ENCODE results near the gene NPC1. TPM values are rescaled to one million over a fixed set of nuclear protein-coding genes. Genes with fewer than 3 reads are reported as not detected.
"Not testable (repeated sequence)": the region's sequence is repeated elsewhere in the genome, so short reads cannot be mapped to it uniquely, and the experiment has no call there.

Gene NPC1
- total RNA-seq, 1 donor from 2014 or later: 10.9 TPM

DNA sequence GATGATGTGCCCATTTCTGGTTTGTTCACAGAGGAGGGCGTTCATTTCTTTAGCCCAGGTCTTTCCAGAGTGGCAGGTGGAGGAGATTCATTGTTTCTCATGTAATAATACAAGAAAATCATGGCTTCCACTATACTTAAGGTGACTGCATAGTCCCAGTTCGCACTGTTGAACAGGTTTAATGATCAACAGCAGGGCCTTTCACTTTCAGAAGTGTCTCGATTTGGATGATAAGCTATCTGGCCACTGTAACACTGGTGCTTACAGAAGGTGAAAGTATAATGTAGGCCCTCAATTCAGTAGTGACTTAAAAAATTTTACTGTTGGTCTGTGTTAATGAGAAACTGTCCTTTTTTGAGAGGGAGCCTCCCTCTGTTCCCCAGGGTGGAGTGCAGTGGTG is 81.6 kb downstream of the NPC1 start:
- DNase-seq (ENCODE audit: missing footprints): no peak
- intact Hi-C loops (cut with DNase I): loop anchor here (5.0 to 10.0 kb wide), 3 partner anchors 52 to 310 kb away; partner anchors contain the start of genes NPC1 and RIOK3
- no peak for ATAC-seq

DNA sequence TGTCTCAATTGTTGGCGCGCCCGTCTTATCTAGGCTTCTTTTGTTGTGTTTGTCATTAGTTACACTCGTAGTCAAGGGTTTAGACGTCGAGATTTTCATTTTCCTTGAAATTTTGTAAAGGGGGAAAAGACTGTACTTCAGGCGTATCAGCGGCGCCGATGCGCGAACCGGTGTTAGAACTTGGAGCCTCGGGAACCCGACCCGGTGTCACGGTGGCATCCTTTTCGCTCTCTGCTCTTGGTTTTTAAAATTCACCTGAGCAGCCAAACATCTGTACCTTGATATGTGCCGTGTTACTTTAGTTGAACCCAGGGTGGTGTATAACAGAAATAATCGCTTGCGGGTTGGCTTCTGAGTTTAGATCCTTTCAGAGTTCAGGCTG is 82.4 kb downstream of the NPC1 start:
- intact Hi-C loops (cut with DNase I): loop anchor here (5.0 to 10.0 kb wide), 3 partner anchors 52 to 311 kb away; partner anchors contain the start of genes NPC1 and RIOK3
- ATAC-seq (no peak), DNase-seq (ENCODE audit: missing footprints) (no peak)

DNA sequence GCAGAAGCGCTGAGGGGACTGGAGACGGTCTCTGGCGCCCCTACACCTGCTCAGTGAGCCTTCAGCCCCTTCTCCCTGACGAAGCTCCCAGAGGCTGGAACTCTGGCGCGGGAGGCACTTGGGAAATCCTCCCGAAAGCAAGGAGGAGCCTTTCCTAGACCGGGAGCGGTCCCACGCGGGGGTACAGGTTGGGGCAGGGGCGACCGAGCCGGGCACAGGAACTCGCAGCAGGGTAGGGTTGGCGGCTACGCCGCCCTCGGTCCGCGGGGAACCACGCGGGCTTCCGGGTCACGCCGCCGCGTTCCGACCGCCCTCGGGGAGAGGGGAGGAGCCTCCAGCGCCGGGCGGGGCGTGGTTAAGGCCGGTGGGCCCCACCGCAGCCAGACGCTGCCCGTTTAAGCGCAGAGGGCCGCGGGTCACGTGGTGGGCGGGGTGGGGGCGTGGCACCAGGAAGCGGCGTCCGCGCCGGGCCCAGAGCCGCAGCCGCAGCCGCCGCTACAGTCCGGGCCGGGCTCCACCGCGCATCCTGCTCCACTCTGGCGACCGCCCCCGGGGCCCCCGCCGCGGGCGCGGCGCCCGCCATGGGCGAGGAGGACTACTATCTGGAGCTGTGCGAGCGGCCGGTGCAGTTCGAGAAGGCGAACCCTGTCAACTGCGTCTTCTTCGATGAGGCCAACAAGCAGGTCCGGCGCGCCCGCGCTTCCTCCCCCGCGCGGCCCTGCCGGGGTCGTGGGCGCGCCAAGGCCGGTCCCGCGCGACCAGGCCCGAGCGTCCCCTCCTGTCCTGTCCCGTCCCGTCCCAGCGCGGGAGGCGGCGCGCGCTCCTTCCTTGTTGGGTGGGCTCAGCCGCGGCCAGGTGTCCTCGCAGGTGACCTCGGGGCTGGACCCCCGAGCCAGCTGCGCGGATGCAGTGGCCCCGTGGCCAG is 83.0 kb downstream of the NPC1 start, which contains the start of gene RMC1:
RMC1 (plus strand) TSS at position 474 of the 925 bp plus-strand sequence; CDS start at position 582, 108 bp downstream.
- intact Hi-C loops (cut with DNase I): loop anchor here (5.0 to 10.0 kb wide), 3 partner anchors 51 to 312 kb away; partner anchors contain the start of genes NPC1 and RIOK3
- peak; percentile 98 for ATAC-seq
- DNase-seq (ENCODE audit: missing footprints): peak; percentile 99

DNA sequence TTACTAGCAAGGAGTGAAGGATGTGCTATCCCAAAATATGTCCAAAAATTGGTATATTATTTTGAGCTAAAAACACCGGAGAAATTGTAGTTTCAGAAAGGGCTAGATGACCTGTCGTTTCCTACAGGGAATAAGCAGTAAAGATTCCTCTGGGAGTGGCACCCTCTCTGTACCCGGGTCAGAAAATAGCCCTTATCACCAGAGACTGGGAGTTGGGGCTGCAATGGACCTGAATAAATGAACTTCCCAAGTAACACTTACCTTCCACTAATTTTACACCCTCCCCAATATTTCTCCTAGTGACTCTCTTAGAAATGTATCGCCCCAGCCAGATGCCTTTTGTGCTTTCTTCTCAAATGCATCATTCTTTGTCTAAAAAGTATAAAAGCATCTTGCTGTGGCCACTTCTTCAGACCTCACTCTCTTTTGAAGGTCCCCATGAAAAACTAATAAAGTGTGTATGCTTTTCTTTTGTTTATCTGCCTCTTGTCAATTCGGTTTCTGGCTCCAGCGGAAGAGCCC is 83.7 kb downstream of the NPC1 start:
- ATAC-seq: no peak
- intact Hi-C loops (cut with DNase I): loop anchor here (5.0 to 10.0 kb wide), 3 partner anchors 50 to 312 kb away; partner anchors contain the start of genes NPC1 and RIOK3
- DNase-seq (ENCODE audit: missing footprints): no peak

DNA sequence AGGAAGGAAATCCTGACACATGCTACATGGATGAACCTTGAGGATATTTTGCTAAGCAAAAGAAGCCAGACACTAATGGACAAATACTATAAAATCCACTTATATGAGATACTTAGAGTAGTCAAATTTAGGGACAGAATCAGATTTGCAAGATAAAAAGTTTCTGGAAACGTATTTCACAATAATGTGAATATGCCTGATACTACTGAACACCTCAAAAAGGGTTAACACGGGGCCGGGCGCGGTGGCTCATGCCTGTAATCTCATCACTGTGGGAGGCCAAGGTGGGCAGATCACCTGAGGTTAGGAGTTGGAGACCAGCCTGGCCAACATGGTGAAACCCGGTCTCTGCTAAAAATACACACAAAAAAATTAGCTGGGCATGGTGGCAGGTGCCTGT is 84.7 kb downstream of the NPC1 start:
- no peak for DNase-seq (ENCODE audit: missing footprints)
- intact Hi-C loops (cut with DNase I): loop anchor here (5.0 to 10.0 kb wide), 3 partner anchors 49 to 313 kb away; partner anchors contain the start of genes NPC1 and RIOK3
- ATAC-seq: no peak

DNA sequence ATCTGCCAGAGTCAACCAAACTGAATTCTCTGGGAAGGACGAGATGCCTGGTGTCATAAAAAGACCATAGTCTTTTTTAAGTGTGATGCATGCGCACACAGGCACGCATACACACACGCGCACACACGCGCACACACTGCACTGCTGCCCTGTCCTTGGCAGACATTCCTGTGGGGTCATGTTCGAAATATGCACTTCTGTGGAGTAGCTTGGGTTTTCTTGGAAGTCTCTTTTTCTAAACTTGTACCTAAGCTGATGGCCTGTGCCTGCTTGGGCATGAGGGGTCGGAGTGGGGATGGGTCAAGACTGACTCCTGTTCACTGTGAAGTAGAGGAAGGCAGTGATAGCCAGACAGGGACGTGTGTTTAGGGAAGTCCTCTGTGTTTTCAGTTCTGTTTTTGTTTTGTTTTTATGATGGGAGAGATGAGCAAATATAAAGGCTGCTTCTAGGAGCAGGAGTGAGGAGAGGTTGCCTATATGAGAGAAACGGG is 87.0 kb downstream of the NPC1 start:
- DNase-seq (ENCODE audit: missing footprints): no peak
- ATAC-seq: no peak
- intact Hi-C loops (cut with DNase I): loop anchor here (10.0 kb wide), 1 partner anchor 495 kb away; no protein-coding TSS in a partner anchor

DNA sequence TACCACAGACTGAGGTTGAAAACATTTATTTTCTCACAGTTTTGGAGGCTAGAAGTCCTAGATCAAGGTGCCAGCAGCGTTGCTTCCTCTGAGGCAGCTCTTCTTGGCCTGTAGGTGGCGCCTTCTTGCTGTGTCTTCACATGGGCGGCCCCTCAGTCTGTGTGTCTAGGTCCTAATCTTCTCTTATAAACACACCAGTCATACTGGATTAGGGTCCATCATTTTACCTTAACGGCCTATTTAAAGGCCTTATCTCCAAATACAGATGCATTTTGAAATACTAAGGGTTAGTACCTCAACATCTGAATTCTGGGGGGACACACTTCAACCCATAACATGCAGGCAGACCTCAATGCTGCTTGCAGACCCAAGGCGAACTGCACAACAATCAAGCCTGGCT is 87.4 kb downstream of the NPC1 start:
- intact Hi-C loops (cut with DNase I): loop anchor here (10.0 kb wide), 1 partner anchor 496 kb away; no protein-coding TSS in a partner anchor
- ATAC-seq (no peak), DNase-seq (ENCODE audit: missing footprints) (no peak)

DNA sequence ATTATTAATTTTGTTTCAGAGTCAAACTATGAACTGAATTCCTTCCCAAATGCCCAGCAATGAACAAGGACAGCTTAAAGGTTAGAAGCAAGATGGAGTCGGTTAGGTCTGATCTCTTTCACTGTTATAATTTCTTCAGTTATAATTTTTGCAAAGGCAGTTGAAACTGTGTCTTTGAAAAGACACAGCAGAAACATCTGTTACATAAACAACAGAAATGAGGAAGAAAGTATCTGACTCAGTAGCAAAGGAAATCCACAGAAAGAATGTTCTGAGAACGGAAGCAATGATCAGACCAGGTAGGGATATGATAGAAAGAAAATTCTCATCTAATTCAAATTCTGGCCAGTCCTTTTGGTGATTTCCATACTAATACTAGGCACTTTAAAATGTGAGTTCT is 88.2 kb downstream of the NPC1 start:
- ATAC-seq: no peak
- DNase-seq (ENCODE audit: missing footprints): no peak
- intact Hi-C loops (cut with DNase I): loop anchor here (10.0 kb wide), 1 partner anchor 497 kb away; no protein-coding TSS in a partner anchor

DNA sequence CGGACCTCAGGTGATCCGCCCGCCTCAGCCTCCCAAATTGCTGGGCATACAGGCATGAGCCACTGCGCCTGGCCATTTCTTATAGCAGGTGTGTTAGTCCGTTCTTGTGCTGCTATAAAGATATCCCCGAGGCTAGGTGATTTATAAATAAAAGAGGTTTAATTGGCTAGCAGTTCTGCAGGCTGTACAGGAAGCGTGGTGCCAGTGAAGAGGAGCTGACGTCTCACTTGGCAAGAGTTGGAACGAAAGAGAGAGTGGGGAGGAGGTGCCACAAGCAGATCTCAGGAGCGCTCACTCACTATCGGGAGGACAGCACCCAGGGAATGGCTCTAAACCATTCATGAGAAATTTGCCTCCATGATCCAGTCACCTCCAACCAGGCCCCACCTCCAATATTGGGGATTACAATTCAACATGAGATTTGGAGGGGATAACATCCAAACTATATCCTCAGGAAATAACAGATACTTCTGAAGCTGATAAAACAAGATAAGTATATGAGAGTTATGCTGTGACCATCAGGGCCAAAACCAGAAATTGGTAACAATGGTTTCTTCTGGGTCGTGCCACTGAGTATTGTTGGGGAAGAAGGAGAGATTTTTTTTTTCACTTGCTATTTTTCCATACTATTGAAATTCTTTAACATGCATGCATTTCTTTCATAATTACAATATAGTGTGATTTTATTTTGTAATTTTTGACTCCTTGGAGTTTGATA is 90.4 kb downstream of the NPC1 start:
- ATAC-seq (peak; percentile 83), DNase-seq (ENCODE audit: missing footprints) (no peak)
- intact Hi-C loops (cut with DNase I): loop anchor here (10.0 kb wide), 1 partner anchor 499 kb away; no protein-coding TSS in a partner anchor

DNA sequence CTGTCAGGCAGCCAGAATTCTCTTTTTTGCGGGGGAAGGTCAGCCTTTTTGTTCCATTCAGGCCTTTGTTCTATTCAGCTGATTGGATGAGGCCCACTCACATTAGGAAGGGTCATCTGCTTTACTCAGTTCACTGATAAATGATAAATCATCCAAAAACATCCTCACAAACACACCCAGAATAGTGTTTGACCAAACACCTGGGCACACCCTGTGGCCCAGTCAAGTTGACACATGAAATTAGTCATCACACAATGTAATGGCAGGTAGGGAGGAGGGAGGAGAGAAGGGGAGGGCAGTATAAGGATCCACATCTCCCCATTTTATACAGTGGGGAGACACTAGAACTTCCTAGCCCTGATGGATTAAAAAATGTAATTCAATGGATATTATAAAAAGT is 91.3 kb downstream of the NPC1 start:
- ATAC-seq (no peak), DNase-seq (ENCODE audit: missing footprints) (no peak)
- intact Hi-C loops (cut with DNase I): loop anchor here (10.0 kb wide), 1 partner anchor 500 kb away; no protein-coding TSS in a partner anchor

DNA sequence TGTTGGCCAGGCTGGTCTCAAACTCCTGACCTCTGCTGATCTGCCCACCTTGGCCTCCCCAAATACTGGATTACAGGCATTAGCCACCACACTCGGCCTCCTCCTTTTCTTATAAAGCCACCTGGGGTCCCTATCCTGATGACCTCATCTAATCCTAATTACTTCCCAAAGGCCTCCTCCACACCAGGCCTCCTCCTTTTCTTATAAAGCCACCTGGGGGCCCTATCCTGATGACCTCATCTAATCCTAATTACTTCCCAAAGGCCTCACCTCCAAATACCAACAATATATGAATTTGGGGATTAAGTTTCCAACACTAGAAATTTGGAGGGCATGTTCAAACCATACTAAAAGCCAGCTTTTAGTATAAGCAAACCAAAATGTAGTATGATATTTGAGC is 92.7 kb downstream of the NPC1 start:
- intact Hi-C loops (cut with DNase I): loop anchor here (10.0 kb wide), 1 partner anchor 501 kb away; no protein-coding TSS in a partner anchor
- DNase-seq (ENCODE audit: missing footprints) (no peak), ATAC-seq (no peak)

DNA sequence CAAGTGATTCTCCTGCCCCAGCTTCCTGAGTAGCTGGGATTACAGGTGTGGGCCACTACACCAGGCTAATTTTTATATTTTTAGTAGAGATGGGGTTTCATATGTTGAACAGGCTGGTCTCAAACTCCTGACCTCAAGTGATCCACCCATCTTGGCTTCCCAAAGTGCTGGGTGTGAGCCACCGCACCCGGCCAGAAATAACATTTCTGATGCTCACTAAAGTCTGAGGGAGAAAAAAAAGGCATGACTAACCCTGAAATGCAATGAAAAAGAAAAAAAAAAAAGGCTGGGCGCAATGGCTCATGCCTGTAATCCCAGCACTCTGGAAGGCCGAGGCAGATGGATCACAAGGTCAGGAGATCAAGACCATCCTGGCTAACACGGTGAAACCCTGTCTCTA is 96.7 kb downstream of the NPC1 start:
- ATAC-seq; intact Hi-C loops (cut with DNase I); DNase-seq (ENCODE audit: missing footprints): not testable (repeated sequence)

DNA sequence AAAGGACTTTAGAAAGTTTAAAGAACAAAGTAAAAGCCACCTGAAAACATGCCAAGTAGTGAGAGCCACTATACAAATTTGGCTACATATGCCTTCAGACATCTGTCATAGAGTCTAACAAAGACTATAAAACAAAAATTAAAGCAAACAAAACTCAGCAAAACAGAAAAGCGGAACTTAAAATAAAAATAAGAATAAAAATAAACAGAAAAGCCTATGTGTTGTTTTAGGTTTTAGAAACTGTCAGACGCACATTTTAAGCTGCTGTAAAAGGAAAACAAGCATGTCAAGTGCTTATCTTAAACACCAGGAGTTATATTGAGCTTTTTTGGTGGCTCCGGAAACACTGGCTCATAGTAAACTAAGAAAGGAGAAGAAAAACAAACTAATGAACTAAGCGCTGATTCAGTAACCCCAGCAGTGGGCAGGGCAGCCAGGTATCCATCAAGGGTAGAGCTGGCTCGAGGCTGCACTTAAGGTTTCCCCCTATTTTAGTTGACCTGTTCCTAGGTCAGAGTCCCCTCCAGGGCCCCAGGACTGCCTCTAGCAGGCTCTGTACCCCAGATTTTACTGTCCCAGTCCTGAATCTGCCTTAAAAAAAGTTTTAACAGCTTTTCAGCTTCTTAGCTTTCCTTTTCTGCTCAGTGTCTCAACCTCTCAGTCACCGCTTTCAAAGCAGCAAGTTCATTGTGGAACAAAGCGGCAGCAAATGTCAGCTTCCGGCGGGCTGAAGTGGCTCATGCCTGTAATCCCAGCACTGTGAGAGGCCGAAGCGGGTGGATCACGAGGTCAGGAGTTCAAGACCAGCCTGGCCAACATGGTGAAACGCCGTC is 98.4 kb downstream of the NPC1 start:
- ATAC-seq (no peak), DNase-seq (ENCODE audit: missing footprints) (no peak)
- intact Hi-C loops (cut with DNase I): no loop called here

DNA sequence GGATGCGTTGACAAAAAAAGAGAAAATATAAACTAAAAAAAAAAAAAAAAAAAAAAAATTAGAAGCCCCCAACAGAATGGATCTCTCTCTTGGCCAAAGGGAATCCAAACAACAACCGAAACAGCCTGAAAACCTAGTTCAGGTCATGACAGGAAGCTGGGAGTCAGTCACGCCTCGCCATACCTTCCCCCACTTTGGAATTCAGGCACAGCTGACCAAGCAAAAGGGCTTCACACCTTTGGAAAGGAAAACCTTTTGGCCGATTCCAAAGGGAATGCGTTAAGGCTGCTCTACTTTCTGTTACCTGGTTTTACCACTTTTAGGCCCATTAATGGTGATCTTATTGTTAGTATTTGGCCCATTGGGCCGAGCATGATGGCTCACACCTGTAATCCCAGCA is 100.9 kb downstream of the NPC1 start:
- no peak for ATAC-seq
- intact Hi-C loops (cut with DNase I): no loop called here
- no peak for DNase-seq (ENCODE audit: missing footprints)

DNA sequence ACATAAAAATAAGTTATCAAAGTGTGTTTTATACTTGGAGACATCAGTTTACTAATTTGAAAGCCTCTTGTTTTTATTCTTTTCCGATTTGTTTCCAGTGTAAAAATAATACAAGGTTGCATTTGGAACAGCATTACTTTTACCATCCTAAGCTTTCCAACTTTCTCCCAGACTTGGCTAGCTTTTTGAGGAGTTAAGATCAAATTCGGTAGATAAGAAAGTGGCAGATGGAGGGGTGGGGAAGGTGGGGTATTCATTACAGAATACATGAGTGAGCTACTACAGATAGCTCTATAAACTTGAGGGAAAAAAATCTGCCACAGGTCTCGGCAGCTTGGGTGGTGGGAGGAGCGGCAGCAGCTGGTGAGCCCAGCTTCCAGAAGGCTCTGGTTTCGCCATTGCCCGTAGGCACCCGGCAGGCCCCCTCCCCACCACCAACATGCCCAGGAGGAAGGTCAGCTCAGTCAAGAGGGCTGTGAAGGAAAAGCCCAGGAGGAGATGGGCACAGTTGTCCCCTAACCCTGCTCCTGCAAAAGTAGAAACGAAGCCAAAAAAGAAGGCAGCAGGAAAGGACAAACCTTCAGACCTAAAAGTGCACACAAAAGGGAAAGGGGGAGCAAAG is 101.6 kb downstream of the NPC1 start:
- intact Hi-C loops (cut with DNase I): no loop called here
- no peak for DNase-seq (ENCODE audit: missing footprints)
- no peak for ATAC-seq
